NCI-H187 treated with DMSO at 0.1 percent for 48 hours (cell line): ENCODE data around the gene ANKRD17.
"Not testable (repeated sequence)": the region's sequence is repeated elsewhere in the genome, so short reads cannot be mapped to it uniquely, and the experiment has no call there.

Experiments
- DNase-seq: peaks from one replicate; lab custom pipeline; 2025; lab: John Stamatoyannopoulos, UW

ANKRD17 gene, protein sequence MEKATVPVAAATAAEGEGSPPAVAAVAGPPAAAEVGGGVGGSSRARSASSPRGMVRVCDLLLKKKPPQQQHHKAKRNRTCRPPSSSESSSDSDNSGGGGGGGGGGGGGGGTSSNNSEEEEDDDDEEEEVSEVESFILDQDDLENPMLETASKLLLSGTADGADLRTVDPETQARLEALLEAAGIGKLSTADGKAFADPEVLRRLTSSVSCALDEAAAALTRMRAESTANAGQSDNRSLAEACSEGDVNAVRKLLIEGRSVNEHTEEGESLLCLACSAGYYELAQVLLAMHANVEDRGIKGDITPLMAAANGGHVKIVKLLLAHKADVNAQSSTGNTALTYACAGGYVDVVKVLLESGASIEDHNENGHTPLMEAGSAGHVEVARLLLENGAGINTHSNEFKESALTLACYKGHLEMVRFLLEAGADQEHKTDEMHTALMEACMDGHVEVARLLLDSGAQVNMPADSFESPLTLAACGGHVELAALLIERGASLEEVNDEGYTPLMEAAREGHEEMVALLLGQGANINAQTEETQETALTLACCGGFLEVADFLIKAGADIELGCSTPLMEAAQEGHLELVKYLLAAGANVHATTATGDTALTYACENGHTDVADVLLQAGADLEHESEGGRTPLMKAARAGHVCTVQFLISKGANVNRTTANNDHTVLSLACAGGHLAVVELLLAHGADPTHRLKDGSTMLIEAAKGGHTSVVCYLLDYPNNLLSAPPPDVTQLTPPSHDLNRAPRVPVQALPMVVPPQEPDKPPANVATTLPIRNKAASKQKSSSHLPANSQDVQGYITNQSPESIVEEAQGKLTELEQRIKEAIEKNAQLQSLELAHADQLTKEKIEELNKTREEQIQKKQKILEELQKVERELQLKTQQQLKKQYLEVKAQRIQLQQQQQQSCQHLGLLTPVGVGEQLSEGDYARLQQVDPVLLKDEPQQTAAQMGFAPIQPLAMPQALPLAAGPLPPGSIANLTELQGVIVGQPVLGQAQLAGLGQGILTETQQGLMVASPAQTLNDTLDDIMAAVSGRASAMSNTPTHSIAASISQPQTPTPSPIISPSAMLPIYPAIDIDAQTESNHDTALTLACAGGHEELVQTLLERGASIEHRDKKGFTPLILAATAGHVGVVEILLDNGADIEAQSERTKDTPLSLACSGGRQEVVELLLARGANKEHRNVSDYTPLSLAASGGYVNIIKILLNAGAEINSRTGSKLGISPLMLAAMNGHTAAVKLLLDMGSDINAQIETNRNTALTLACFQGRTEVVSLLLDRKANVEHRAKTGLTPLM (N-terminal part only)

DNA sequence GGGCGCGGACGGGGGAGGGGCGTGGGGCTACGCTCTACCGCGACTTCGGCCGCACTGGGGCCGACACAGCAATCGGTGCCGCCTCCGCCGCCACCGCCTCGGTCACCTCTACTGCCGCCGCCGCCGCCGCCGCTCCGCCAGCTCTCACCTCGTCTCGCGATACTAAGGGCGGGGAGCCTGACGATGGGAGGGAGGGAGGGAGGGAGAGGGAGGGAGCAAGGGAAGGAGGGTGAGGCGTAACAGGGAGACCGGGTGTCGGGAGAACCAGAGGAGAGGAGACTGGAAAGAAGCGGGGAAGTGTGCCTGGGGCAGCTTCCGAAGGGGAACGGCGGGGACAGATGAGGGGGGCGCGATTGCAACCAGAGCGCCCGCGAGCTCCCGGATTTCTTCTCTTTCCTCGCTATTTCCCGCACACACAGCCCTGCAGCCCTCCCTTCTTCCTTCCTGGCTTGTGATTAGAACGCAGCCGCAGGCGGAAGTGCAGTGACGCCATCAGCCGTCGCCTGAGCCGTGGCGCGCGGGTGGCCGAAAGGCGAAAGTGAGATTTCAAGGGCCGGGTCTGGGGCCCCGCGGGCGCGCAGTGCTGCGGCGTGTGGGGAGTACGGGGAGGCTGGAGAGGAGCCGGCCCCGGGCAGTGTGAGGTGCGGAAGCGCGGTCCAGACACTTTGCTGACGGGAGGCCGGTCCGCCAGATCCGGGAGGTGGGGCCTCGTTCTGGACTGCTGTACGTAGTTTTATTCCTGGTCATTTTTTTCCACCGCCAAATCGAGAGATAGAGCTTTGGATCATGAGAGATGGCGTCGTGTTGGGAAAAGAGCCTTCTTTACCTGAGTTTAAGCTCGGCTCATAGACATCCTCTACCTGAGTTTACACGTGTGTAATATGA, at the start of gene ANKRD17:
TSS of gene ANKRD17 (minus strand) at position 113 of the 885 bp plus-strand sequence. CDS start 130 bp downstream, outside the sequence.
- peak; percentile 74 for DNase-seq

DNA sequence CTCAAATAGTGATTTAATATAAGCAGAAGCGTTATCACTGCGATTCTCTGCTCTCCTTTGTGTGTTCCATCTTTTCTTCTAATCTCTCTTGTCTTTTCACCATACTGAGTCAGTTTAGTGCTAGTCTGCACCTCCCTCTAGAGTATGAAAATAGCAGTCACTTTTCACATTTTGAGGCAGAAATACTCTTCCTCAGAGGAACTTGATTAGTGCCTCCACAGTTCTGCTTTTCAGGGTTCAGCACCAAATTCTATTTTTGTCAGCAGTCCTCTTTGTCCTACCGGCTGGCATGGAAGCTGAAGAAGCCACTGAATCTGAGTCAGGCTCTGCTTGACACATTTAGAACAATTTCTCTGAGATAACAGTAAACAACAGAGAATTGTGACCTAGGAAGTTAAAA, 49.7 kb upstream of the ANKRD17 start:
- DNase-seq, result no peak

DNA sequence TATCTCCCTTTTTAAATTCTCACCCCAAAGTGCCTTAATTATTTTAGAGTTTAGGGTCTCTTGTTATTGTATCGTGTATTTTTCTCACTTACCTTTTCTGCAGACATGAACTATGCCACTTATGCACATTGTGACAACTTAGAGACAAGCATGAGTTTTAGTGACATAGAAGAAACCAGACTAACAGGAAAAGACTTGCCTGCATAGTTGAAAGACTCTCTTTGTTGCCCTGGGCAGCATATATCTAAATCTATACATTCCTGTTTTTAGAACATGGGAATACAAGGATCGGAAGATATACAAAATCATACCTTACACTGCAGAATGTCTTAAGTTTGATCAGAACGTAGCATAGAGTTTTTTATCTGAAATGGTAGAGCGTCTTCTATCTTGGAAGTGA, 45.1 kb upstream of the ANKRD17 start:
- no peak for DNase-seq

DNA sequence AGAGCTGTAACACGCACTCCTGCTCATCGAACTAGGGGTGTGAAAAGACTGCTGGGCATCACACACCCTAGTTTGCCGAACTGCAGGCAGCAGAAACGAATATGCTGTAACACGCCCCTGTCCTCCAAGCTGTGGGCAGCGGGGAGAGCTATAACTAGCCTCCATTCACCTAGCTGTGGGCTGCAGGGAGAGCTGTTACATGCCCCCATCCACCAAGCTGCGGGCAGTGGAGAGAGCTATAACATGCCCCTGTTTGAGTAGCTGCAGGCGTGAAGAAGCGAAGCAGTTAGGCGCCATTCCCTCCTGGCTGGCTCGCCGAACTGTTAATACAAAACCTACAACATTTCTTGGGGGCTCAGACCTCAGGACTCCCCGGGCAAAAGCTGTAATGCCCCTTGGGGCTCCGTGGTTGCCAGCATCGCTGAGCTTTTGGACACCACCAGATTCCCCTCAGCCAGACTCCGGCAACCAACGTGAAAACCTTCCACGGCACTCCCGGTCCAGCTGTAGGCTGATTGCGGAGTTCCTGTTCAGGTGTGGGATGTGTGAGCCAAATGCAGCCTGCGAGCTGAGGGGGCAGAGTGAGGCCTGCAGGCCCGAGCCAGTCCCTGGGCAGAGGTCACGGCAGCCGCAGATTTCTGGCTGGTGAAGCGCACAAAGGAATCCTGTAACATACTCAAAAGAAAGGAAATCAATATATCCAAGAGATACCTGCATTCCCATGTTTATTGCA, 41.1 kb upstream of the ANKRD17 start:
- no peak for DNase-seq

DNA sequence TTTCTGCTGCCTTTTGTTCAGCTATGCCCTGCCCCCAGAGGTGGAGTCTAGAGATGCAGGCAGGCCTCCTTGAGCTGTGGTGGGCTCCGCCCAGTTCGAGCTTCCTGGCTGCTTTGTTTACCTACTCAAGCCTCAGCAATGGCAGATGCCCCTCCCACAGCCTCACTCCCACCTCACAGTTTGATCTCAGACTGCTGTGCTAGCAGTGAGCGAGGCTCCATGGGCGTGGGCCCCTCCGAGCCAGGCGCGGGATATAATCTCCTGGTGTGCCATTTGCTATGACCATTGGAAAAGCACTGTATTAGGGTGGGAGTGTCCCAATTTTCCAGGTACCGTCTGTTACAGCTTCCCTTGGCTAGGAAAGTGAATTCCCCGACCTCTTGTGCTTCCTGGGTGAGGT, 34.1 kb upstream of the ANKRD17 start:
- DNase-seq, result not testable (repeated sequence)

DNA sequence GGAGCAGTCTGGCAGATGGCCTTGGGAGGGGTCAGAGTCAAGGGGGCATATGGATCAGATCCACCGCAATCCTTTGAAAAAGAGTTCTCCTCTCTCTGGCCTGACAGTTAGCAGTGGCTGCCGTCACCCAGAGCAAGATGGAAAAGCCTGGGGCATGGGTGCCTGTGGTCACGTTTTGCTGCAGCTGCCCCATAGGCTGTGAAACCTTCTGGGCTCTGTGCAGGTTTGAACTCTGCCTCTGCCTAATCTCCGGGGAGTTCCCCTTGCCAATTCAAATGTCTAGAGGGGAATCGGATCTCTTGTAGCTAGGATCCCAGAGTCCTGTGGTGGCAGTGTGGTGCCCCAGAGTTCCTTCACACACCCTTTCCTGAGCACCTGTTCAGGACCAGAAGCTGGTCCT, 23.4 kb upstream of the ANKRD17 start:
- DNase-seq, result no peak

DNA sequence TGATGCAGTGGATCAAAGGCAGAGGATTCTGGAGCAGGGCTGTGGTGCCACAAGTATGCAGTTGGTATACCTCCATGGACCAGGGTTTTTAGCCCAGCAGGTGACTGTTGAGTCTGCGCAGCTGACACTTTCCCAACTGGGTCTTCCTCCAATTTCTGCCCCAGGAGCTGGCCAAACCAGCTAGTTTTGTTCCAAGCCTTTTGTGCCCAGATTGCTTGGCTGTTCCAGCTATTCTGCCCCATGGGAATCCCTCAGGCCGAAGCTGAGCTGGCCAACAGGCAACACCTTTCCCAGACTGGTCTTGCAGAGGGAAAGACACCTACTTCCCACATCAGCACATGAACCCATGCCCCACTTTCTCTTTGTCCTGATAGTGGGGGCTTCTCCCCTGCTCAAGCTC, 22.8 kb upstream of the ANKRD17 start:
- DNase-seq, result no peak

DNA sequence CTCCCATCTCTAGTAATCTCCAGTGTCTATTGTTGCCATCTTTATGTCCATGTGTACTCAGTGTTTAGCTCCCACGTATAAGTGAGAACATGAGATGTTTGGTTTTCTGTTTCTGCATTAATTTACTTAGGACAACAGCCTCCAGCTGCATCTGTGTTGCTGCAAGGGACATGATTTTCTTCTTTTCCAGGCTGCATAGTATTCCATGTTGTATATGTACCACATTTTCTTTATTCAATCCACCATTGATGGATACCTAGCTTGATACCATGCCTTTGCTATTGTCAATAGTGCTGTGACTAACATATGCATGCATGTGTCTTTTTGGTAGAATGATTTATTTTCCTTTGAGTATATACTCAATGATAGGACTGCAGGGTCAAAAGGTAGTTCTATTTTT, 18.6 kb upstream of the ANKRD17 start:
- DNase-seq, result no peak

DNA sequence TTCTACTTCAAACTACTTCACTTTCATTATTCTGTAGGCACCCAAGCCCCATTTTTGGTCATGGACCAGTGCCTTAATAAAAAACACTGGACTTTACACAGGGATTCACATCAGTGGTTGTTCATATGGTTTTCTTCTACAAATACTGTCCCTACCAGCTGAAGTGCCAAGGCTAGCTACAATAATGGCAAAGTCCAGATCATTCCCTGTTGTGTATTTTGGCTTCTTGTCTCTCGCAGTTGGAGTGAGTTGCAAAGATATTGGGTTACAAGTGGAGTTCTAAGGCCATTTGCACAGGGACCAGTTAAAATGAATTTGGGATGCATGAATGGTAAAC, 16.7 kb upstream of the ANKRD17 start:
- peak; percentile 85 for DNase-seq

DNA sequence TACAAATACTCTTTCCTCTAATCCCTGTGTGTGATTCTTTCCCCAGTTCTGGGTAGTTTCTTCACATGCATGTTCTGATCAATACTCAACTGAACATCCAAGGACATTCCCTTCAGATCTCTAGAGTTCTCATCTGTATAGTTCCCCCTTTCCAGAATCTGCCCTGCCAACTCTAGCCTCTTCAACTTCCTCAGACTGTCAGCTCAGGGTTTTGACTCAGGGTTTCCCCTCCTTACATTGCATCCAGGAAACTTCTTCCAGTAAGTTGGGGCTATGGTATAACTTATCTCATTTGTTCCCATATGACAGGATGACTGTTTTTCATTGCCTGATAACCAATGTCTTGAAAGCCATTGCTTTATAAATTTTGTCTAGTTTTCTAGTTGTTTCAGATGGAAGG, 14.2 kb upstream of the ANKRD17 start:
- DNase-seq, result no peak

DNA sequence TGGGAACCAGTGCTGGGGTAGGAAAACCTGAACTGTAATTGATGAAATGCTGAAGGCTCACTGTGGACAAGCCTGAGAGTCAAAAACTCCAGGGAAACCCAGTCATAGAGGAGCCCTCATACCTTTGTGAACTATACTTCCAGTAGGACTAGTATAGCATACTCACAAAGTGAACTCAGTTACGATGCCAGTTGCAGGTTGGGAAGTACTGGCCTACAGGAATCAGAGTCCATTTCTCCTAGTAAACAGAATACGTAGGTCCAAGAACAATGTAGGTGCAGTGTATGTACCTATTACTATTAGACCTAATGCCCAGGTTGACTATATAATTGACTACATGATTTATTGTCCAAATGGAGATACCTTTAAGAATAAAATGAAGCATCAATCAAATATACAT, 8.5 kb upstream of the ANKRD17 start:
- DNase-seq, result no peak

DNA sequence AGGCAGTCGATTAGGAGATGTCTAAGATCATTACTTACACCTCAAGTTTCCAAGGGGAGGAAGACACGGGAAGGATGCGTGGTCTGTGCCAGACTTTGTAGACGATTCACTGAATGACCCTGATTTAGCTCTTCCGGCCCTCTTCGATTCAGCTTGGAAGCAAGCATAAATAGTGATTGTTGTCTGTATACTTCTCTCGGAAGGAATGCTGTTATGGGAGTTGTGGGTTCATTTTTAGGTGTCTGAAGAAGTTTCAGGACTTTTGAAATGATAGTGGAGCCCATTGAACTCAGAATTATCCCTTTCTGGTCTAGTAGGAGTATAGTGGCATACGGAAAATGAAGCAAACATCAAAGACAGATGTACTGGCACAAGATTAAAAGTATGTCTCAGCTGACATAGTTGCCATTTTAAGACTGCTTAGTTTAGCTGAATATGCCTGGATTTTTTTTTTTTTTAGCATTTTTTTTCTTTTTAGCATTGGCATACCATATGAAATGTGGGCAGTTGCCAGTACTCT, 1.0 kb upstream of the ANKRD17 start:
- no peak for DNase-seq

DNA sequence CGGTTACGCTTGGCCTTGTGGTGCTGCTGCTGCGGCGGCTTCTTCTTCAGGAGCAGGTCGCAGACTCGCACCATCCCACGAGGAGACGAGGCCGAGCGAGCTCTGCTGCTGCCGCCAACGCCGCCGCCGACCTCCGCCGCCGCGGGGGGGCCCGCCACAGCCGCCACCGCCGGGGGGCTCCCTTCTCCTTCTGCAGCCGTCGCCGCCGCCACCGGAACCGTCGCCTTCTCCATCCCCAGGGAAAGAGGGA, 237 bp downstream of the ANKRD17 start:
- no peak for DNase-seq

DNA sequence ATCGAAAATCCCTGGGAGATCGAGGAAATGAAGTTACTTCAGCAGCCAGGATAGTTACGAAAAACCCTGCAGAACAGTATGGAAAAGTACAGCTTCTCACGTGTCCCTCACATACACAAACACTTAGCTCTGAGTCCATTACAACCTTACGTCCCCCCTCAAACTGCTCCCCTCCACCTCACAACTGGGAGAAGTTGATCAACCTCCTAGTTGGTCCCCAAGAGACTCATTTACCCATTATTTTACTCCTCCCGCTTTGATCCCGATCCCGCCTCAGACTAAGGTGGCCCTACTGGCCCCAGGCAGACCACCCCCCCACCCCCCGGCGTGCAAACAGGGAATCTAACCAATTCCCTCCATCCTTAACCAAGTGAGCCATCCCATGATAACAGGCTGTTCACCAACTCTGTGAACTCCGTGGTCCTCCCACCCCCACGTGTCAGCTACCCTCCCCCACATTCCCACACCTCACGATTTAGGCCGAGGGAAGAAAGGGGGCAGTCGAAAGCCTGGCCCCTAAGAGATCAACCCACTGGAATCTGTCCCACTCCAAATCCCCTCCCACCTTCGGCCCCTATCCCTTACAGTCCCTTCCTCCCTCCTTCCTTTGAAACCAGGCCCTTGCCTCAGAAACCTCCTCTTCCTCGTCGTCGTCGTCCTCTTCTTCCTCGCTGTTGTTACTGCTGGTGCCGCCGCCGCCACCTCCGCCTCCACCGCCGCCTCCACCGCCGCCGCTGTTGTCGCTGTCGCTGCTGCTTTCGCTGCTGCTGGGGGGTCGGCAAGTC, 755 bp downstream of the ANKRD17 start:
- no peak for DNase-seq

DNA sequence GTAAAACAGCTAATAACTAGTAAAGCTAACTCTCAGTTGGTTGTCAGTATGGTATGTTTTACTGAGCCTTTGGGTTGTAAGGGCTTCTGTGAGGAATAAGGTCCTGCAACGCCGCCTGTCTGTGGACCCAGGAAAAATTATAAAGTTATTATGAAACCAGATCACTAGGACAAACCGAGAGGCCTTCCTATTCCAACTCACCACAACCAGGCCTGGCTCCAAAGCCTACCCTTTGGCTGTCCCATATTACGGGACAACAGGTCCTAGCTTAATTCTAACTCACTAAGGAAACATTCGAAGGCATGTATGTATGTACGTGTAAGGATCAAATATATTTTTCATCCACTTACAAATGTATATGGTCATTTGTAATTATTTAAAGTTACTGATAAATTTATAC, 1.4 kb downstream of the ANKRD17 start:
- peak; percentile 23 for DNase-seq

DNA sequence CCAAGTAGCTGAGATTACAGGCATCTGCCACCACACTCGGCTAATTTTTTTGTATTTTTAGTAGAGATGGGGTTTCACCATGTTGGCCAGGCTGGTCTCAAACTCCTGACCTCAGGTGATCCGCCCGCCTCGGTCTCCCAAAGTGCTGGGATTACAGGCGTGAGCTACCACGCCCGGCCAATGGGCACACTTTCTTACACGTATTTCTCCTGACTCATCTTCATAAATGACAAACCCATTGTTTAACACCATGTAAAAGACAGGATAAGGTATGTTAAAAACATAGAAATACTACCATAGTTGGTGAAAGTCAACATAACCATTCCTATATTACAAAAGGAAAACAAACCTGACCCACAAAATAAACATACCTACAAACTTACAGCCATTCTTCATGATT, 2.8 kb downstream of the ANKRD17 start:
- DNase-seq, result not testable (repeated sequence)

DNA sequence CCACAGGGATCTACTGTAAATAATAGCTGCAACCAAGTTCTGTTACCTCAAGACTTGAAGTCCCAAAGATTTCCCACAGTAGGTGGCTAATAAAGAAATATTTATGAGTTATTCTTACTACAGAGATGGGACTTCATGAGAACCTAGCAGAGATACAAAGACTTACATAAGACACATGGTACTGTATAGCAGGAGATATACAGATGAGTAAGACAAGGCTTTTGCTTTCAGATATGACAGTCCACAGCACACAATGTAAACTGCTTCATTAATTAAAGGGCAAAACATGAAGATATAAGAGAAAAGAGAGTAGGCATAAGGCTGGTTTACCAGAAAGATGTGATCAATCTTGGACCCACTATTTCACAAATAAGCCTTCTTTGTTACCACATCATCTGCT, 6.6 kb downstream of the ANKRD17 start:
- no peak for DNase-seq

DNA sequence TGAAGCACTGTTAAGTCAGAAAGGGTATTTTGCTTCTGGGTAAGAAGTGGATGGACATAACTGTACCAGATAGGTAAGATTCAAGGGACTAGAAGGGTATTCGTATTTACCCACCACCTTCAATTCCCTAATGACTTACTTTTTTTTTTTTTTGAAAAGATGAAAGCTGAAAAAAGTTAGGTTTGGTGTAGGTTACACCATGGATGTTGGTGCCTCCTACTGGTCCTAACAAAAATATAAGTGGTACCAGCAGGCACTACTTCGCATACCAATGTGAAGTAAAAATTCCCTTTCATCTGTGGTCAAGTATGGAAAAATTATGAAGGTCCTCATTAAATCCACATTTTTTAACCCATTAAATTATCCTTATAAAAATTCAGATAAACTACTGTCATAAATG, 7.2 kb downstream of the ANKRD17 start:
- DNase-seq, result no peak

DNA sequence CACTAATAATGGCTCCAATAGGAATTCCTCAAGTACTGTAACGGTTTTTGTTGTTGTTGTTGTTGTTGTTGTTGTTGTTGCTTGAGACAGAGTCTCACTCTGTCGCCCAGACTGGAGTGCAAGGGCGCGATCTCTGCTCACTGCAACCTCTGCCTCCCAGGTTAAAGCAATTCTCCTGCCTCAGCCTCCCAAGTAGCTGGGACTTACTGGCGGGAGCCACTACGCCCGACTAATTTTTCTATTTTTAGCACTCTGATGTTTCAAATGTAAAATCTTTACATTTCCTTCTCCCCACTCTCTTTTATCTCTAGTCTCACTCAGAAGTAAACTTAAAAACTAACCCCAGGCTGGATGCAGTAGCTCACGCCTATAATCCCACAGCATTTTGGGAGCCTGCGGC, 8.0 kb downstream of the ANKRD17 start:
- DNase-seq, result no peak

DNA sequence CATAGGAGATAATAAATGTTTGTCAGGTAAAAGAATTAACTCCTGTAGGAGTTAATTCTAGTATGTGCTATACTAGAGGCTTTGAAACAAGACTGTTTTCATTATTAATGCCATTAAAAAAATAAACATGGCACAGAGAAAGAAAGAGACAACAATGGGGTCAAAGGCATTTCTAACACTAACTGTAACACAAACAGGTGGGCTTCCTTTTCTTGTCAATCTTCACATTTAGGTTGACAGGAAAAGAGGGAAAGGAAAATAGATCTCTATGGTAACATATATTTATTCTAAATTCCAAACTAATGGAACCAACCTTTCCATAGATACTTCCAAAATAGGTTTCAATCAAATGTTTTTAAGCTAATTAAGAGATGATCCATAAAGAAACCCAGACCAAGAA, 9.8 kb downstream of the ANKRD17 start:
- no peak for DNase-seq
